NCI-H1436 (cell line): ENCODE data around the gene SLC4A3.
"Not testable (repeated sequence)": the region's sequence is repeated elsewhere in the genome, so short reads cannot be mapped to it uniquely, and the experiment has no call there.

Experiments used
- DNase-seq: peaks from one replicate; lab custom pipeline; 2025; lab: John Stamatoyannopoulos, UW

The SLC4A3 gene

DNA sequence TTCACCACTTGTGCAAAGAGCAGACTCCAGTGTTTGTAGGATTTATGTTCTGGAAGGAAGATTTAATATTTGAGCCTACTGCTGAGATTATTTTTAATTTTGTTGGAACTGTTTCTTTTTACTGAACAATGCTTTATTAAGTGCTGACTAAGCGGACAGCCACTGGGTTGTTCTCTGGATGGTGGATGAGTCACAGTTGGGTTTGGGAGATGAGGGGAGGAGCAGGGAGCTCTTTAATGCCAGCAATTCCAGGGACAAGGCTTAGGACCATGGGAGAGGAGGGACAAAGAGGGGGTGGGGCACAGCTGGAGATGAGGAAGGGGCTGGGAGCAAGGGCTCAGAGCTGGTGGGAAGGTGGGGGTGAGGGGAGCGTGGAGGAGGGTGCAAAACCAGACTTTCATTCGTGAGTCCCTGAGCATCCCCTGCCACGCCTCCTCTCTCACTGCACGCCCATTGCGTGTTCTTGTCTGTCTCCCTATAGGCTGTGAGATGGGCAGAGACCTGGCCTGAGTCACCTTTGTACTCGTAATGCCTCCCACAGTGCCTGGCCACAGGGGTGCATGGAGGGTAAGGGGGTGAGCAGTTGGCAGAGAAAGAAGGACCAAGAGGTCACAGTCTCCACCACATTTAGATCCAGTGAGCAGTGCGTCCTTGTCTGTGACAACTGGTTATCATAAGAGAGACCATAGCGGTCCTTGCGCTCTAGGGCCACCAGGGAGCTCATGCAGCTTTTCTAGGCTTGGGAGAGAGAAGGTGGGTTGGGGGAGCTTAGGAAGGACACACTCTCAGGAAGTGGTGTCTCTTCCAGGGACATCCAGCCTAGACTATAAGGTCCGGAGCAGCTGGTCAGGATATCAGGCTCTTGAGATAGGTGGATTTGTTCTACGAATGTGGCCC is 18.4 kb downstream of the SLC4A3 start:
- DNase-seq, result no peak

DNA sequence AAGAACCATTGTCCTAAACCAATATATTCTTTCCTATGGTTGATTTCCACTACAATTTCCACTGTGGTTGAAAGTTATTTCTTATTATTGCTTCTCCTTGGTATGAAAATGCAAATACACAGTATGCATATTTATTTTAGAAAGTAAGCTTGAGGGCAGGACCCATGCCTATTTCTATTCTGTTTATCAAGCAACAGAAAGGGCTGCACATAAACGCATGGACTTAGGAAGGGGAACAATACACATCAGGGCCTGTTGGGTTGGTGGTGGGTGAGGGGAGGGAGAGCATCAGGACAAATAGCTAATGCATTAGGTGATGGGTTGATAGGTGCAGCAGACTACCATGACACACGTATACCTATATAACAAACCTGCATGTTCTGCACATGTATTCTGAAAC is 20.7 kb downstream of the SLC4A3 start:
- no peak for DNase-seq

DNA sequence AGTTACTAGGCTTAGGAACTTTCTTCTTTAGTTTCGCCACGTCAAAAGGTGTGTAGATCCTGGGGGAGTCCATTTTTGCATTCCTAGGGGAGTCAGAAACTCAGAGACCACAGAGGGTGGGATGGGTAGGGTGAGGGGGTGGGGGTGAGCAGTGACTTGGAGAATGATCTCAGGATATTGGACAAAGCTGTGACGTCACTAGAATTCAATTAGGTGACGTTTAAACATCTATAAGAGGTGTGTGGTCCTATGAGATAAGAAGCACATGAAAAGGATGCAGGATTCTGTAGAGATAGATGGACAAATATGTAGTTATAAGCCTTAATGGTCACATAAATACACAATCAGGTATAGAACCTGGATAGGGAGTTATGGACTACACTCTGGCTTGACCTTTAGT is 21.5 kb downstream of the SLC4A3 start:
- DNase-seq, result no peak

DNA sequence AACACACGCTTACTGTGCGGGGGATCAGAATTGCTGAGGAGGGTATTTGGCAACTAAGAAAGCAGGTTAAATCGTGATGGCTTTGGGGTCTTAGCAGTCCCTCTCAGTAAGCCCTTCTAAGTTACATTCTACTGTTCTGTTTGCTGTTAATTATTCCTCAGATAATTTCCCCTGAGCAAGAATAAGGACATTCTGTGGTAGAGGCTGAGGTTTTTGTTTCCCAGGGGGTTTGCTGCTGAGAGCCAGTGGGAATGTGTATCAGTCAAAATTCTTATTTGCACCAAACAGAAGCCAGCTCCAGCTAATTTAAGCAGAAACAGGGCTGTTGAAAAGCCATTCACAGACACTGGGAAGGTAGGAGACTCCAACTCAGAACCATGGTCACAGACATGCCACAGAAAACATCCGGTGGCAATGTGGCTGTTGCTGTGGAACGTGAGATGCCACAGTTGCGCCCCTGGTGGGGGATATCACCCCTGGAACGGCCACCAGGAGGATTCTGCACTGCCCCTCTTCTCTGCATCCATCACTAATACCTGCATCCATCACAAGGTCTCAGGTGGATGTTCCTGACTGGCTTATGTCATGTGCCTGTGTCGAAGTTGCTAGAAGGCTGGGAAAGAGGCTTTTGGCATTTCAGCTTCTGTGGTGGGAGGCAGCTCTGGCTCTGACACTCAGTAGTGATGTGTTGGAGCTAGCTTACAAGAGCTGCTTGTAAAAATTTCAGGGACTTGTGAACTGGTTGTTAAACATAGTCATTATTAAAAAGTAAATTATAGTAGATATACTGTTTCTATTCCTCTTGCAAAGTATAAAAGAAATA is 23.2 kb downstream of the SLC4A3 start:
- no peak for DNase-seq

DNA sequence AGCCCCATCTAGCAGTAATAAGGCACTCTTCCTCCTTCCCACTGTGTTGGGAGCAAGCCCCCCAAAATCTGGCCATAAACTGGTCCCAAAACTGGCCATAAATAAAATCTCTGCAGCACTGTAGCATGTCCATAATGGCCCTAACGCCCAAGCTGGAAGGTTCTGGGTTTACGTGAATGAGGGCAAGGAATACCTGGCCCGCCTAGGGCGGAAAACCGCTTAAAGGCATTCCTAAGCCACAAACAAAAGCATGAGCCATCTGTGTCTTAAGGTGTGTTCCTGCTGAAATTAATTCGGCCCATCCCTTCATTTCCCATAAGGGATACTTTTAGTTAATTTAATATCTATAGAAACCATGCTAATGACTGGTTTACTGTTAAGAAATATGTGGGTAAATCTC is 24.2 kb downstream of the SLC4A3 start:
- not testable (repeated sequence) for DNase-seq

DNA sequence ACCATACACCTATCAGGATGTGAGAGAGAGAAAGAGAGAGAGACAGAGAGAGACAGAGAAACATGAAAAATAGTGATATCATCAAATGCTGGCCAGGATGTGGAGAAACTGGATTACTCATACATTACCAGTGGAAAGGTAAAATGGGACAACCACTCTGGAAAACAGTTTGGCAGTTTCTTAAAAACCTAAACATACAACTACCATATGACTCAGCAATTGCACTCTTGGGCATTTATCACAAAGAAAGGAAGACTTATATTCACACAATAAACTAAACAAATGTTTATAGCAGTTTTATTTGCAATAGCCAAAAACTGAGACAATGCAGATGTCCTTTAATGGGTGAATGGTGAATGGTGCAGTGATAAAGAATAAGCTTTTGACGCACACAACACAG is 29.1 kb downstream of the SLC4A3 start:
- no peak for DNase-seq

DNA sequence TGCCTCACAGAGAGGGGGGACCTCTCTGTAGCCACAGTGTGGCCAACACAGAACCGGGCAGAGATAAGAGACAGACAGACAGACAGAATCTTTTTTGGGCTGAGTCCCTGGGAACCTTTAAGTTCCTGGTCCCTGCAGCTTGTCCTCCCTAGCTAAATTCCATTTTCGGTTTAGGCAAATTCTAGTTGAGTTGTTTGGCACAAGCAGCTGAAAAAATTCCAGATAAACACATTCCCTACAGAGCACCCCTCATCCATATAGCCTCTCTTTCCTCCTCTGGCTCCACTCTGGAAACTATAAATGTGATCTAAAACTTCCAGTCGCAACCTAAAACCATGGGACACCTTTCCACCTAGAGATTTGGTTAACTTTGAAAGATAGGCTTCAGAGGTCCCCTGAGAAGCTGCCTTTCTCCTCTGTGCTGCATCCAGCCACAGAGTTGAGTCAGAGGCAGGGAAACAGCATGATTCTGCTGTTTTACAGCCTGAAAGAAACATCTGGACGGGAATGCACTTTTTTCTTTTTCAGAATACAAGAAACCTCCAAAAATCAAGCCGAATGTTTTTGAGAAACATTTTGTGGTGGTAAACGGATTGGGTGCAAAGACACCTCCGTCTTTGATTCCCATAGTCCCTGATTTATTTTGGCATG is 30.9 kb downstream of the SLC4A3 start:
- DNase-seq, result no peak

DNA sequence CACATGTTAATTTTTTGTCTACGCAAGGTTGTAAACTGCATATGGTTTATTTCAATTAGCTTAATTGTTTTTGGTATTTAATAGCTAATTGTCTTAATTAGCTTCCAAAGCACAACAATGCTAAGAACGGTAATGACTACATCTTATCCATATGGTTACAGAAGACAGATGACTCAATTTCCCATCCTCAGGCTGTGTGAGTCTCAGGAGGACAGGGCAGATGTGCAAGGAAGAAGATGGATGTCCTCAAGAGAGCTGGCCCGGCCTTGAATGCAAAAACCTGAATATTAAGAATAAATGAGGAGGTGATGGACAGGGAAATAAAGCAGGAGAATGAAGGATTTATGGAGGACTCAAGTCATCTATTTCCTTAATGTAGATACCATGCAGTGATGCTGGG is 31.4 kb downstream of the SLC4A3 start:
- DNase-seq, result no peak

DNA sequence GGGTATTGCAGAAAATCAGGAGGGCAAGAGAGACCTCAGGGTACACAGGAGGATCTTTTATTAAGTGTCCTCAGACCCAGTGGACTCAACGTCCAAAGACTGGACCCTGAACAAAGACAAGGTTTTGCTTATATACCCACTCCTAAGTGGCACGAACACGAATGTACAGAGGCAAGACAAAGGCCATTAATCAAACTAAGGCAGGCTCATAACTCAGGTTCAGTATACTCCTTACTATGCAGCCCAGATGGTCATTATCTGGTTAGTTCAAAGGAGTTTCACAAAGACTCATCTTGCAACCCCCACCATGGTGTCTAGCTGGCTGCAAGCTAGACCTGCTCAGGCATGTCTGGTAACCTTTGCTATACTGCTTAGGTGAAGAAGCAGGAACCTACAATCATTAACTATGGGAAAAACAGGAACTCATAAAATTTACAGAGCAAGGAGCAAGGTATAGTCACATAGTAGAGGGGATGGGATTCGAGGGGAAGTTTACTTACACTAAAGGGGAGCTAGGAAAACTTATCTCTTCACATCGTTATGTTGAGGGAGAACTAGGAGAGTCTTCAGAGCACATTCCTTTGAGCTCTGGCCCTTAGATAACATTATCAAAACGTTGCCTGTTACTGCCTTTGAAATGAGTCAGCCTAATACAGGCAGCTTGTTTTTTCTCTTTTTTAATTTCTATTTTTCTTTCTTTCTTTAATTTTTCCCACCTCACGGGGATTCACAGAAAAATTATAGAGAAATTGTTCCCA is 33.9 kb downstream of the SLC4A3 start:
- DNase-seq, result no peak

DNA sequence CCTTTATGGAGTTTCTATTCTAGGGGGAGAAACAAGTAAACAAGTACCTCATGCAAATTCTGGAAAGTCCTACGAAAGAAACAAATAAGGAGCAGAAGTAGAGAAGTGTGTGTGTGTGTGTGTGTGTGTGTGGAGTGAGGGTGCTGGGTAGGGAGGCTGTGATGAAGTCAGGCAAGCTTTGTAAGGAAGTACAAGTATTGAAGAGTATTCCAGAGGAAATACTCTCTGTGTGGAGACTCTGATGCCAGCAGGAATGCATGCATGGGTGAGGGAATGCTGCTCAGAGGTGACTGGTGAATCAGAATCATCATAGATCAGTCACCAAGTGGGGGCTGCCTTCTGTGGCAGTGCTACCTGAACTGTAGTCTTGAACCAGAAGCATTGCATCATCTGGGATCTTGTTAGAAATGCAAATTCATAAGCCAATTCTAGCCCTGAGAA is 34.5 kb downstream of the SLC4A3 start:
- no peak for DNase-seq

DNA sequence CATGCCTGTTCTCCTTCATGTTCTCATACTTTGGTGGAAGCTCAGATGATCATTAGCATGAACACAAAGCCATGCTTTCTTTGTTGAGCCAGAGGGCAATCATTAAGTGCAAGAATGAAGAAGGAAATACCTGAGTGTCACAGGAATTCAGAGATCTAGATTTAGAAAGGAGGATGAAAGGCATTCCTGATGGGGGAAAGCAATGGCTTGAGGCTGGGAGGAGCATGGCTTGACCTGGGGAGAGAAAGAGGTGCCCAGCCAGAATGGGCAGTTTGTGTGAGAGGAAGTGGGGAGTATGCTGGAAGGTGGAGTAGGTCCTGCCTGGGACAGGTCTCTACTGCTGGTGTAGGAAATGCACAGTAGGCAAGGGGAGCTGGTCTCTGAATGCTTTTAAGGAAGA is 35.1 kb downstream of the SLC4A3 start:
- DNase-seq, result no peak

DNA sequence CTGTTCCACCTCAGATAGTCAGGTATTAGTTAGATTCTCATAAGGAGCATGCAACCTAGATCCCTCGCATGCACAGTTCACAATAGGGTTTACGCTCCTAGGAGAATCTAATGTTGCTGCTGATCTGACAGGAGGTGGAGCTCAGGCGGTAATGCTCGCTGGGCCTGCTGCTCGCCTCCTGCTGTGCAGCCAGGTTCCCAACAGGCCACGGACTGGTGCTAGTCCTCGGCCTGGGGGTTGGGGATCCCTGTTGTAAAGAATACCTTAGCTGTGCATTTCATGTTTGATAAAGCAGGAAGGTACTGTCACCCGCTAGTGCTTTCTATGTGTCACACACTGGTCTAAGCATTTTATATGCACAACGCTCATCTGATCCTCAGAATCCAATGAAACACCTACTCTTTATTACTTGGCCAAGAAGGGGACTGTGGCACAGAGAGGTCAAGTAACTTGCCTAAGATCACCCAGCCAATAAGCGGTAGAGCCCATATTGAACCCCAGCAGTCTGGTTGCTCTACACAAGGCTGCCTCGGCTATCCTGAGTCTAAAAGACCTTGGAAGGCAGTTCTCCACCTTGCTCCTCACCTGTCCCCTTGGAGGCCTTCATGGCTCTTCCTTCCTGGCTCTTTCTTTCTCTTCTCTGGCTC is 35.8 kb downstream of the SLC4A3 start:
- no peak for DNase-seq

DNA sequence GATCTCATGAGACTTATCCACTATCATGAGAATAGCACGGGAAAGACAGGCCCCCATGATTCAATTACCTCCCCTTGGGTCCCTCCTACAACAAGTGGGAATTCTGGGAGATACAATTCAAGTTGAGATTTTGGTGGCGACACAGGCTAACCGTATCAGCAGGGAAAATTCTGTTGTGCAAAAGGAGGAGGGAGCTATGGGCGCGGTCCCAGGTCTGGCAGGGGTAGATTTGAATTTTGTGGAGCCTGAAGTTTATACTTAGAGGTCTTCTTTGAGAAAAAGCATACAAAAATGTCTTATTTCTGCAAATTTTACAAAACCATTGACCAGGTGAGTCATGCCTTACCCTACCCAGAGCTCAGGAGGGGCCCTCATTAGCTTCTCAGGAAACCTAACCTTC is 36.6 kb downstream of the SLC4A3 start:
- DNase-seq, result no peak

DNA sequence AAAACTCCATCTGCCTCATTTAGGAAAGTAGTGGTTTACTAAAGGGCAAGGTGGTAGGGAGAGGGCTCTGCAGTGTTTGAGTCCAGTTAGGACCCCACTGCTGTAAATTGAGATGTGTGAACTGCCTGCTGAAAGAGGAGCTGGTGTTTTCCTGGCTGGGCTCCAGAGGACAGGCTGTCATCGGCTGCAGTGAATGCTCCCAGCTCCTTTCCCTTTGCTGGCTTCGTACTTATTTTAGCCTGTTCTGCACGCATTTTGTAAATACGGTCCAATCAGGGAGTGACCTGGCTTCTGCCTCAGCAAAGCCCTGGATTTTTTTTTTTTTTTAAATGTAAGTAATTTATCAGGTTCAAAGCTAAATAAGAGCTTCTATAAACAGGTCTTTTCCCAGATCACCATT is 37.5 kb downstream of the SLC4A3 start:
- DNase-seq, result no peak

DNA sequence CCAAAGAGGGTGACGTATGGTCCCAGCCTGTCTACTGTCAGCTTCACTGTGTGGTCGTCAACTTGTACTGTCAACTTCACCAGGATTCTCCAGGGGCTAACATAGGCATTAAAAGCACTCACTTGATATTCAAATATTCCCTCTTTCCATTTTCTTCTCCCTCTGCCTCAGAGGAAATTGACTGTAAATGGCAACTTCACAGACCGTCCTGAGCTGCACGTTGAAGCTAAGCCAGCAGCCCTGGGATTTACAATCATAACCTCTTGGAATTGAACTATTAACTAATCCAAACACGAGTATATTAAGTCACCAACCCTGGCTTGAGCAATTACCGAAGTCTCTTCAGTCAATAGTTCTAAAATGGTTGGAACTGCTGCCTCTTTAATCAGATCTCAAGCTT is 38.5 kb downstream of the SLC4A3 start:
- no peak for DNase-seq

DNA sequence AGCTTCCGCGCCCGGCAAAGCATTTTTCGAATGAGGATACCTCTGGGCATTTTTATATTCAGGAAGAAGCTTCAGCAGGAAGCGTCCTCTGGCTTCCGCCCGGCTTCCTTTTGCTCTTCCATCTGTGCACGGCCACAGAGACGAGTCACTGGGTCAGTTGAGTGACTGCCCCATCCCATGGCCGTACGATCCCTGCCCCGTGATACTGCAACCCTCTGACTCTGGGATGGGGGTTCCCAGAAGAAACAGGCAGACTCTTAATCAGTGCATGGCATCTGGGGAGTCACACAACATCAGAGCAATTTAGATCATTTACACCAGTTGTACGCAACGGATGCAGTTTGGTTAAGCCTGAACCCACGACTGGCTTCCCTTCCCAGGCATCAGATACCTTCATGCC is 40.9 kb downstream of the SLC4A3 start:
- DNase-seq, result no peak

DNA sequence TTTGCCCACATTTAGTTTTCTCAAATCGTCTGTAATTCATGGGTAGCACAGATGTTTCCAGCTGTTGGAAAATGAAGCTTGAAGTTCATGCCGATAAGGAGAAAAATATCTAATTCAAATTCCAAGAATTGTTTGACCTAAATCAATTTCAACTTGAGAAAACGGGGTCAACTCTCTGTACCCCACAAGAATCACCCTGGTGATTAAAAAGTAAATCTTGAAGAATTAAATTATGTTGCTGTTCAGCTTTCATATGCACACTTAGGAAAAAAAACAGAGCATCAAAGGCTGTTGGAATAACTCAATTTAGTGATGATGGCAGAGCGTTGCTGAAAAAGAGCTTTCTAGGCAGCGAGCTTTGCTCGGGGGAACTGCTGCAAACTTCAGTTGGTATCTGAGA is 43.0 kb downstream of the SLC4A3 start:
- no peak for DNase-seq

DNA sequence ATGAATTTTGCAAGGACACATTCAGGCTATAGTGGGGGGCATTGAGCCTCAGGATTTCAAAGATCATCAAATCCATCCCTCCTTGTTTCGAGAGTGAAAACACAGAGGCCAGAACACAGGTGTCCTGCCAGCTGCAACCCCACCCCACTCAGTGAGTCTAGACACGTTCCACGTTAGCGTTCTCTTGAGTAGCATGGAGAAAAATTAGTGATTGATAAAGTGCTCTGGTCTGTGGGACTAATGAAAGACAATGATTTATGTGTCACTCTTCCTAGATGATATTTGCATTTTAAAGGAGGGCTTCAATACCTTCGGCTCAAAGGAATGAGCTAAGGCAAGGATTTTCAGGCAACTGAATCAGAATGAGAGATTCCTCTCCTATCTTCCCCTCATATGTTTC is 43.8 kb downstream of the SLC4A3 start:
- no peak for DNase-seq

DNA sequence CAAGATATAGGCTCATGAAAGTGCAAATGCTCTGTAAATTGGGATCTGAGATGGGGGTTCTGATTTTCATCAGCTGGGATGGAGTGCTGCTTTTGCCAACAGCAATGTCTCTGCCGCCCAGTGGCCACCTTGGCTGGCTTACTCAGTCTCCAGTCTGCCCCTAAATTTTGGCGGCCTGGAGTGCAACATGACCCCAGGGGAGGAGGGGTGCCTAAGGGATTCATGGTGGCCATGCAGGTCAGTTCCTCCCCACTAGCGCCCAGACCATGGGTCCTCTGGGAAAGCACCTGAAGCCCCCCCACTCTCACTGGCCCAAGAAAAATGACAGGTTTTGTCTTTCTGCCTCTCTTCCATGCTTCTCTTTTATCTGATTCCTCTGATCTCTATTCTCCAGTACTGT is 45.0 kb downstream of the SLC4A3 start:
- DNase-seq, result no peak

DNA sequence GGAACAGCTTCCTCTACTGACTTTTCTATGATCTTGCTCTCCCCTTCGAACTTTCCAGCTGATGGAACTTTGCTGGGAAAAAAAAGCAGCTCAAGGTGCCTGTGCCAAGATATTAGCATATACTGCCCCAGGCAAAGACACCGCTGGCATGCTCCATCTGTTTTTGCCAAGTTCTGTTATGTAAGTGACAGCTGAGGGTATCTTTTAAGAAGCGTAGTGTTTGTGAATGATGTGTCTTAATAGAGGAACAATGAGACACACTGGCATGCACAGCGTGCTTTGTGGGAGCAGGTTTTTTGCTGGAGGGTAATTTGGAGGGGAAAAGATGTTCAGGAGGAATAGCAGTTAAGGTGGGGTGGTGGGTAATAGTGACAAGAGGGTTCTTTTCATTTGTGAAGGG is 47.8 kb downstream of the SLC4A3 start:
- no peak for DNase-seq

DNA sequence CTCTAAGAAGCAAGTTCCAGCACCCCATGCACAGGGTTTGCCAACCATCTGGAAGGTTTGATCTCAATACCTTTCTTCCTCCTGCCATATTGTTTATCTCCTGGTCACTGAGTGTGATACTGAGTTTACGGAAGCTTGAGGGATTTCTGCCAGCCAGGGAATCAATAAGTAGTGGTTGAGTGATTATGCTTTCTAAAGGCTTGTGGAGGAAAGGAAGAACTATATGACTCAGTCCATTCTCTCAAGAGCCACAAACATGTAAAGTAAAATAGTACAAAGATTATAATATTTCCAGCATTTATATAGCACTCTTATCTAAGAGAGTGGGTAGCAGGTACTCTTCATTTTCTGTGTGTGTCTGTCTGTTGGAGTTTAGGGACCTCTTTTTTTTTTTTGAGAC is 49.2 kb downstream of the SLC4A3 start:
- no peak for DNase-seq

DNA sequence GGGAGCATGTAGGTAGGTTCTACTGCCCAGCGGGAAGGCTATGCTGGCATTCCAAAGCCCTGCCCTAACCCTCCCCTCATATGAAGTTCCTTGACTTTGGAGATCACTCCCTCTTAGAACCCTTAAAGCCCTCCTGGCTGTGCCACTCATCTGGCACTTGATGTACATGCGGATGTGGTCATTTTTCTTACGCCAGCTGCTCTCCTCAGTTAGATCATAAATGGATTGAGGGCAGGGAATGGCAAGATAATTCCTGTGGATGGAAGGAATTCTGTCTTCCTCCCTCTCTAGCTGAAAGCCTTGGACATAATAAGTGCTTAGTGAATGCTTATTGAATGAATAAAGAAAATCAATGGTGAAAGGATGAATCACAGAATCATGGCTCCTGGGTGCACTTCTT is 51.6 kb downstream of the SLC4A3 start:
- no peak for DNase-seq
